Stimulated activated CD8-positive, alpha-beta memory T cell treated with anti-CD3 and anti-CD28 coated beads, Interleukin-15, amount 100 ng/mL, for 48 hours (primary cell): ENCODE measurements around the gene MT3.
"Not testable (repeated sequence)": the region's sequence is repeated elsewhere in the genome, so short reads cannot be mapped to it uniquely, and the experiment has no call there.

Experiments
- DNase-seq, 2 donors: peaks; one replicate each; pipeline ENCODE4 v3.0.0-alpha.2; 2020; ENCODE audit warnings: low read depth in 2 of 2

The MT3 gene

DNA sequence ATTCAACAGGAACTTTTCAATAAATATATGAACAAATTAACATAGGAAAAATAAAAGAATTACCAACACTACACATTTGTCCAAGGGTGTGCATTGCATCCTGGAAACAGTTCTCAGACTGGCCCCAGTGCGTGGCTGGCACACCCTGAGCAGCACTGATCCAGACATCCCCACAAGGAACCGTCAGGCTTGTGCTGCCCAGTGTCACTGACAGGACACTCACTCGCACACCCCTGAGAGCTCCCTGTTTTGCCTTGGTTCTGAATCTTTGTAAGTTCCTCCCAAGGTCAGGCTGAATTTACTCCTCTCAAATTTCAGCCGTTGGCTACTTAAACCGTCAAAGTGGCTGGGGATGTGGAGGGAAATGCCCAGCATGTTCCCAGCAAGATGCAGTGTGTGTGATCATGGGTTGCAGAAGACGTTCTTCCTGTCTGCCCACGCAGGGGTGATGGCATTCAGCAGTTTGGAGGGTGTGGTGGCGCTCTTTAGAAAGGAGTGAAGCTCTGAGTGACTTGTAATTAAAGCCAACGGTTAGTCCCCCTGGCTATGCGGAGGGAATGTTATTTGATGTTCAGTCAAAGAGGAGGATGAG is 20.8 kb downstream of the MT3 start:
- peak; percentile 70 to 77 for DNase-seq

GRCh38 chr16:56610609-56611111 is 21.3 kb downstream of the MT3 start:
- DNase-seq: no peak

DNA sequence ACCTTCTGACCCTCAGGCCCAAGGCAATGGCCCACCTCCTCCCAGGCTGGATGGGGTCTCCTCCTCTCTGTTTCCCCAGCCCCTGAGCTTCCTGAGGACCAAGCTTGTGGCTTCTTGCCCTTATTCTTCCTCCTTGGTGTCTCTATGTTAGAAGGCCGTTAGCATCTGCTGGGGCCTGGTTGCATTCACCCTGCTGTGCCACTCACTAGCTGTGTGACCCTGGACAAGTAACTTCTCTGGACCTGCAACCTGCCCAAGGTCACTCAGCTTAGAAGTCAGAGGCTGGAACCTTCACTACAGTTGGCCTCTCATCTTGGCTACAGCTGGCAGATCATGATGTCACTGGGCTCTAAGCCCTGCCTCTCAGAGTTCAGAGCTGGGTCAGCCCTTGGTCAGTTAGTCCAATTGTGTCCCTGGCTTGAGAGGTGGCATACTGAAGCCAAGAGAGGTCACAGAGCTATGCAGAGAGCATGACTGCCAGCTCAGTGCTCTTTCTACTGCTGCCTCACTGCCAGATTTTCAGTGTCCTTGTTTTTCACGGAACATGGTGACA is 22.0 kb downstream of the MT3 start:
- no peak for DNase-seq

- no peak for DNase-seq
These were observed 24.4 kb downstream of the MT3 start for GRCh38 chr16:56613706-56614105.

DNA sequence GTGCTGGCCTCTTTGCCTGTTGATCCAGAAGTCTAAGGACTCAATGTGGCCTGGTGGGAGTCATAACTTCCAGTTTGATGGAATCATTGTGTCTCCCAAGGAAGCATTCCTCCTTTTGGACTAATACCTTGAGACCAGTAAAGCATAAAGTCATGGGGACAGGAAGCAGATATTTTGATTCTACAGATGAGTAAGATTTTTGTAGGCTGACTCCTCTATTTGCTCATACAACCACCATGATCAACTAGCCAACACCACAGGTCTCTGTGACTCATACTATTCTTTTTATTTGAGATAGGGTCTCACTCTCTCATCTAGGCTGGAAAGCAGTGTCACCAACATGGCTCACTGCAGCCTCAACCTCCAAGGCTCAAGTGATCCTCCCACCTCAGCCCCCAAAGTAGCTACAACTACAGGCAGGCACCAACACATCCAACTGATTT is 25.2 kb downstream of the MT3 start:
- no peak for DNase-seq

- no peak for DNase-seq
These were observed 26.0 kb downstream of the MT3 start for GRCh38 chr16:56615353-56615752.

DNA sequence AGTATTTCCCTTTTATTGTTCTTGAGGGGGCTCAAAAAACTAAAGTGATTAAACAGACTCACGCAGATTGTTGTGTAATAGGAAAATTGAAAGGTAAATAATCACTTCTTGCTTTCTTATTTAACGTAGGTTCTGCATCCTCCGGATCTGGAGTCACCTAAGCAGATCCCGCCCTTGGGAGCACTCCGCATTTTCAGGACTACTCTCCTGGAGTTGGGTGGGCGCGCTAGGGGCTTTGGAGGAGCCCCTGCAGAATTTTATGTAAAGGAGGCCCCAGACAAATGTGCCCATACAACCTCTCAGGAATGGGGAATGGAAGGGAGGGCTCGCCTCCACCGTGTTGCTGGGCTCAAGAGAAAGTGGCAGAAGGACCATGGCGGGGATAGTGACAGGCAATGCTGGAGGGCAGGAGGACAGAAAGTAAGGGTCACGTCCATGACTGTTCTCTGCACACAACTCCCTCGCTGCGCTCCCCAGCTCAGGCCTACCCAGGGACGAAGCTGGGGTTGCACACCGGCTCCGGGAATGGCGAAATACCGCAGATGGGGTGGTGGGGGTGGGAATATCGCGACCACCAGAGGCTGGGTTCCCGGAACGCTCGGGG is 27.4 kb downstream of the MT3 start:
- no peak for DNase-seq

DNA sequence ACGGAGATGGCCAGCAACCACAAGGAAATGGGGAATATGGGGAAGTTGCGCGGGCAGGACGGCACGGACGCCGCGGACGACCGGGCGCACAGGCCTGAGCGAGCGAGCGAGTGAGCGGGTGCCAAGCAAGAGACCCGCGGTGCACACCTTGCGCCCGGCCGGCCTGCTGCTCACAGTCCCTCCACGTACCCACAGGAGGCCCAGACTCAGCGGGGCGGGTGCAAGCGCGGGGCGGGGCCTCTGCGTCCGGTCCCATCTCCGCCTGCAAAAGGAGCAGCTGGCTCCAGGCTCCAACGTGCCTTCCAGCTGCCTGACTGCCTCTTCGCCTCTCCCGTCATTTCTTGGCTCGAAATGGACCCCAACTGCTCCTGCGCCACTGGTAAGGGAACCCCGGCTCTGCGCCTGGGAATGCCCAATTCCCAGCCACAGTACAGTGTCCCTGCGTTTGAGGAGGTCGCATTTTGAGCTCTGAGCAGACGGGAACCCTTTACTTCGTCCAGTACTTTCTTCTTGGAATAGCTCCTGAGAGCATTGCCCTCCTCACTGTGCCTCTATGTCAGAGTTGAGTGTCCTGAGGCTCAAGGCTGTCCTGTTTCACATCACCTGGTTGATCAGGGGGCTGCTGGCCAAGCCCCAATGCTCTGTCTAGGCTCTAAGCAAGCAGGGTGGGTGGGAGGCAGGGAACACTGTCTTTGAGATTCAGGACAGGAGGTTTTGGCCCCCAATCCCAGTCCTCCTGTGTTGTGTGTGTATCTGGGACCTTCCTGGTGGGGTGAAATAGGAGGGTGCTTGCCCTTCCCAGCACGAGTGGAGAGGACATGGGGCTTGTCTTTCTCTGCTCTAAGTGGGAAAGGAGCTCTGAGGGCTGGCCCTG is 28.1 kb downstream of the MT3 start:
- DNase-seq: peak; percentile 62 to 65

DNA sequence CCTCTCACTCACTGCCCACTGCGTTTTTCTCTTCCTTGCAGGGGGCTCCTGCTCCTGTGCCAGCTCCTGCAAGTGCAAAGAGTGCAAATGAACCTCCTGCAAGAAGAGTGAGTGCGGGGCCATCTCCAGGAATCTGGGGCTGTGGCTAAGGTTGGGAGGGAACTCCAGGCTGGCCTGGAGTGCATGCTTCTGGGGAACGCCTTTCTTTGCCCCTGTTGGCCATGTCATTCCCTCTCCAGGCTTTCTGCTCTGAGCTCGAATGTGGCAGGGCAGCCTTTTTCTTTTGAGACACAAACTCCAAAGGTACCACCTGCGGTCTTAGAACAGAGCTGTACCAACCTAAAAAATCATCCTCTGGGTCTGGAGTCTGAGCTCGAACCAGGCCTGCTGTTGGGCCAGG is 28.8 kb downstream of the MT3 start:
- no peak for DNase-seq

DNA sequence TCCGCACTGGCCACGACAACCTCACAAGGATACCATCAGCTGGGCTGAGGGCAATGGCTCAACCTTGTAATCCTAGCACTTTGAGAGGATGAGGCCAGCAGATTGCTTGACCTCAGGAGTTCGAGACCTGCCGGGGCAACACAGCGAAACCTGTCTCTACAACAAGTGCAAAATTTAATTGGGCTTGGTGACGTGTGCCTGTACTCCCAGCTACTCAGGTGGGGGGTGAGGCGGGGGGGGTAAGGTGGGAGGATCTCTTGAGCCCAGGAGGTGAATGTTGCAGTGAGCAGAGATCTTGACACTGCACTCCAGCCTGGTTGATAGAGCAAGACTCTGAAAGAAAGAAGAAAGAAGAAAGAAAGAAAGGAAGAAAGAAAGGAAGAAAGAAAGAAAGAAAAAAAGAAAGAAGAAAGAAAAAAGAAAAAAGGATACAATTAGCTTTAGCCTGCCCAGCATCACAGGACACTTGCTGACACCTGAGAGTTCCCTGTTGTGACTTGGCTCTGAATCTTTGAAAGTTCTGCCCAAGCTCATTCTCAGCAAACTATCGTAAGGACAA is 31.1 kb downstream of the MT3 start:
- DNase-seq: no peak

- not testable (repeated sequence) for DNase-seq
These were observed 32.5 kb downstream of the MT3 start for GRCh38 chr16:56621665-56622445.

DNA sequence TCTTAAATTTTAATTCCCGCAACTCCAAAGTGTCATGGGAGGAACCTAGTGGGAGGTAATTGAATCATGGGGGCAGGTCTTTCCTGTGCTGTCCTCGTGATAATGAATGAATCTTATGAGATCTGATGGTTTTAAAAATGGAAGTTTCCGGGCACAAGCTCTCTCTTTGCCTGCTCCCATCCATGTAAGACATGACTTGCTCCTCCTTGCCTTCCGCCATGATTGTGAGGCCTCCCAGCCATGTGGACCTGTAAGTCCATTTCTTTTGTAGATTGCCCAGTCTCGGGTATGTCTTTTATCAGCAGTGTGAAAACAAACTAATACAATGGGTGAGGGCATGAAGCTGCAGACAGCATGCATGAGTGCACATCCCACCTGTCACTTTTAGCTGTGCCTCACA is 33.9 kb downstream of the MT3 start:
- not testable (repeated sequence) for DNase-seq

DNA sequence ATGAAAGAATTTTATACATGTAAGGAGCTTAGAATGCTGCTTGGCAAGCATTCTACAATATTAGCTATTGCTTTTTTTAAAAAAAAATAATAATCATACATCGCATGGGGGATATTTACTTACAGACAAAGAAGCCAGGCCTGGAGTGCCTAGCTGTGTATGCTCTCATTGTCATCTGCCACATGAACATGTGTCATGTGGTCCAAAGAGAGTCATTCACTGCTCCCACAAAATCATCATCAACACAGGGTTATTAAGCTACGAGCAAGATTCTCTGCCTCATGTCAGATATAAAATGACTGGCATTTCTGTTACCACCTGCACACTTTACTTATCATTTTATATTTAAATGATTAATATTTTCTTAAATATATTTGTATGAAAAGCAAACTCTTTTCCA is 34.3 kb downstream of the MT3 start:
- DNase-seq: no peak

- DNase-seq: peak; percentile 76 to 78
These were observed 36.0 kb downstream of the MT3 start, which contains the start of gene MT1E for GRCh38 chr16:56625140-56625942. TSS of gene MT1E (plus strand) at chr16:56625781. CDS start at chr16:56625852, 71 bp downstream.

GRCh38 chr16:56625943-56626654 is 36.8 kb downstream of the MT3 start:
- no peak for DNase-seq

DNA sequence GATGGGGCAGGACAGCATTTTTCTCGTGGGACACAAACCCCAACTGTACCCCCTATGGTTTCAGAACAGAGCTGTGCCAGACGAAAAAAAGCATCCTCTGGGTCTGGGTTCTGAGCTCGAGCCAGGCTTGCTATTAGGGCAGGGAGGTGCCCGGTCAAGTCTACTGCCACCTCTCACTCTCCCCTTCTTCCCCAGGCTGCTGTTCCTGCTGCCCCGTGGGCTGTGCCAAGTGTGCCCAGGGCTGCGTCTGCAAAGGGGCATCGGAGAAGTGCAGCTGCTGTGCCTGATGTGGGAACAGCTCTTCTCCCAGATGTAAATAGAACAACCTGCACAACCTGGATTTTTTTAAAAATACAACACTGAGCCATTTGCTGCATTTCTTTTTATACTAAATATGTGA is 37.4 kb downstream of the MT3 start:
- no peak for DNase-seq

GRCh38 chr16:56628486-56629350 is 39.4 kb downstream of the MT3 start:
- no peak for DNase-seq

- DNase-seq: no peak
These were observed 40.2 kb downstream of the MT3 start for GRCh38 chr16:56629531-56629930.

GRCh38 chr16:56630134-56630533 is 40.8 kb downstream of the MT3 start:
- no peak for DNase-seq
